ENCODE results near the gene HNRNPA2B1. TPM values are rescaled to one million over a fixed set of nuclear protein-coding genes. Genes with fewer than 3 reads are reported as not detected.

The HNRNPA2B1 gene
- 100 to 1,000 TPM; 192 to 416 (median 314) TPM for total RNA-seq

- peaks cover 43 to 58% (median 52%) of the 10 kb centered on the region in 4 donors for H3K4me1 ChIP-seq
- peak; percentile 98 for DNase-seq
These were observed at the start of gene HNRNPA2B1 for GRCh38 chr7:26200444-26201246. Gene HNRNPA2B1, minus strand, starts transcription at chr7:26200746. Its CDS starts 169 bp downstream, at chr7:26200577.

GRCh38 chr7:26250239-26250638 lies 49.7 kb upstream of the HNRNPA2B1 start:
- DNase-seq (no peak), ATAC-seq (ENCODE audit: low FRiP score in 2 of 2) (no peak)
- H3K36me3 ChIP-seq, result no peaks in the 10 kb centered on the region
- H3K4me1 ChIP-seq, result no peaks in the 10 kb centered on the region
- 81 to 85% methylated on average over 12 of the region's 12 CpGs for WGBS, 2 donors
- no peaks in the 10 kb centered on the region for H3K27me3 ChIP-seq
- no peak for TF ChIP-seq CTCF (IDR thresholded peaks at IDR 0.05)
- no peak for TF ChIP-seq POLR2A (IDR thresholded peaks at IDR 0.05)
- no peak for TF ChIP-seq POLR2AphosphoS5 (IDR thresholded peaks at IDR 0.05)
- no peak for TF ChIP-seq EP300 (IDR thresholded peaks at IDR 0.05)
- no peaks in the 10 kb centered on the region for H3K9me3 ChIP-seq
- no peak overlapping the region for H3K27ac ChIP-seq
- H3K4me3 ChIP-seq, result no peak overlapping the region

More at GRCh38 chr7:26200444-26201246, at the start of gene HNRNPA2B1:
- ATAC-seq (ENCODE audit: low FRiP score in 2 of 2), result peak; percentile 88 to 98
- H3K4me3 ChIP-seq, result peak within 1 kb of the TSS; percentile 86 to 95 (median 90)
- H3K27ac ChIP-seq, result peak within 1 kb of the TSS; percentile 99 to 100 (median 100)
- TF ChIP-seq CTCF (IDR thresholded peaks at IDR 0.05), result peak in 4 of 6 experiments; percentile 20 to 69 (median 46)
- TF ChIP-seq POLR2A (IDR thresholded peaks at IDR 0.05), result peak; percentile 99 to 100 (median 100)
- peak in 1 of 4 donors; percentile 86 for TF ChIP-seq EP300 (IDR thresholded peaks at IDR 0.05)
- peak; percentile 100 for TF ChIP-seq POLR2AphosphoS5 (IDR thresholded peaks at IDR 0.05)
- 1% methylated on average over 27 to 68 of the region's 71 CpGs for WGBS, 2 donors
- H3K36me3 ChIP-seq, result peaks cover 11 to 34% (median 17%) of the 10 kb centered on the region in 4 donors
- H3K9me3 ChIP-seq, result no peaks in the 10 kb centered on the region
- no peaks in the 10 kb centered on the region for H3K27me3 ChIP-seq

GRCh38 chr7:26245150-26245549 lies 44.6 kb upstream of the HNRNPA2B1 start:
- no peaks in the 10 kb centered on the region for H3K36me3 ChIP-seq
- H3K4me1 ChIP-seq, result no peaks in the 10 kb centered on the region
- DNase-seq (peak in 1 of 2 donors; percentile 65), ATAC-seq (ENCODE audit: low FRiP score in 2 of 2) (no peak)
- no peaks in the 10 kb centered on the region for H3K9me3 ChIP-seq
- no peaks in the 10 kb centered on the region for H3K27me3 ChIP-seq
- WGBS, 2 donors, result 90 to 96% methylated on average over 5 to 11 of the region's 13 CpGs
- TF ChIP-seq POLR2AphosphoS5 (IDR thresholded peaks at IDR 0.05) (no peak), CTCF (IDR thresholded peaks at IDR 0.05) (no peak), POLR2A (IDR thresholded peaks at IDR 0.05) (no peak), EP300 (IDR thresholded peaks at IDR 0.05) (no peak)
- no peak overlapping the region for H3K4me3 ChIP-seq
- no peak overlapping the region for H3K27ac ChIP-seq

GRCh38 chr7:26238032-26238431 lies 37.5 kb upstream of the HNRNPA2B1 start:
- WGBS, 2 donors, result 58 to 65% methylated on average over 3 of the region's 3 CpGs

GRCh38 chr7:26237035-26237807 lies 36.7 kb upstream of the HNRNPA2B1 start:
- no peak overlapping the region for H3K27ac ChIP-seq
- no peaks in the 10 kb centered on the region for H3K36me3 ChIP-seq
- DNase-seq (no peak), ATAC-seq (ENCODE audit: low FRiP score in 2 of 2) (no peak)
- H3K27me3 ChIP-seq, result no peaks in the 10 kb centered on the region
- no peaks in the 10 kb centered on the region for H3K4me1 ChIP-seq
- H3K4me3 ChIP-seq, result no peak overlapping the region
- TF ChIP-seq EP300 (IDR thresholded peaks at IDR 0.05), result no peak
- TF ChIP-seq POLR2A (IDR thresholded peaks at IDR 0.05), result no peak
- no peak for TF ChIP-seq POLR2AphosphoS5 (IDR thresholded peaks at IDR 0.05)
- TF ChIP-seq CTCF (IDR thresholded peaks at IDR 0.05), result no peak
- WGBS, 2 donors, result 80 to 89% methylated on average over 6 of the region's 6 CpGs
- no peaks in the 10 kb centered on the region for H3K9me3 ChIP-seq

More at GRCh38 chr7:26238032-26238431, 37.5 kb upstream of the HNRNPA2B1 start:
- ATAC-seq (ENCODE audit: low FRiP score in 2 of 2), result no peak
- no peaks in the 10 kb centered on the region for H3K27me3 ChIP-seq
- no peak overlapping the region for H3K4me3 ChIP-seq
- H3K9me3 ChIP-seq, result no peaks in the 10 kb centered on the region
- H3K27ac ChIP-seq, result no peak overlapping the region
- DNase-seq, result no peak
- TF ChIP-seq POLR2AphosphoS5 (IDR thresholded peaks at IDR 0.05) (no peak), EP300 (IDR thresholded peaks at IDR 0.05) (no peak)
- H3K36me3 ChIP-seq, result no peaks in the 10 kb centered on the region
- no peaks in the 10 kb centered on the region for H3K4me1 ChIP-seq

Measured in upper lobe of left lung (tissue), 6 donors.